GM19468 (cell line): ENCODE data around the gene LGR4.
"Not testable (repeated sequence)": the region's sequence is repeated elsewhere in the genome, so short reads cannot be mapped to it uniquely, and the experiment has no call there.

ENCODE experiments used
- ATAC-seq: cut with Tn5 transposase; IDR thresholded peaks from one replicate; pipeline ENCODE4 v1.9.1; 2021; ENCODE audit warnings: mild to moderate bottlenecking, moderate library complexity, moderate number of reproducible peaks; ENCODE audit not compliant: unreplicated experiment; ENCODE audit errors: extremely low read depth

LGR4 gene

DNA sequence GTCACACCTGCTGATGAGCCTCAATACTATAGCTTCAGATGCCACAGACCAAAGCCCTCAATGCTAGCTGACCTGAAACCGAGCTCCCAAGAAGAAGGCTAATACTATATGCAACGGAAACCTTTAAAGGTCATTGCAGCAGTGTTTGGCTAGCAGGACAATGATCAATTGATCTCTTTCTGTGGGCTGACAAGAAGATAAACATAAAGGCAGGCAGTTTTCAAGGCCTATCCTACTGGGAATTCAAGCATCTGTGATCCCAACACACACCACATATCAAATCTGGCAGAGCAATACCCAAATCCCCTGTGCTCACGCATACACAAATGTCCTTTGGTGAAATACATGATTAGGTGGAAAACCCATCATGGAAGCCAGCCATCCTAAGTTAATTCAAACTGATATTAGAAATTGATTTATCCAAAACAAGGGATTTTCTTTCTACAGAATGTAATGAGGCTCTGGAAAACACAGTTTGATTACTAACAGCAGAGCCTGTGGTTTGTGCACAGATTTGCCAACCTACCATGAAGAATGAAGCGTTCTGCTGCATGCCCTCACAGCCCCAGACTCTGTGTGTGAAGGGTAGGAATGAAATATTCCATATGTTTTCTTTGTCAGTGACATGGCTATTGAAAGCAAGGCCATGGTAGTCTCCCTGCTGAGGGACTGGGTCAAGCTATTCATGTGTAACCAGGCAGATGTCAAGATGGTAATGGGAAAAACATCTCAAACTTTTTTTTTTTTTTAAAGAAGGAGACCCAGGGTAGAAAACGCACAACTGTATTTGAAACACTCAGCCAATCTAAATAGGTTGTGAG is 12.2 kb downstream of the LGR4 start:
- no peak for ATAC-seq

DNA sequence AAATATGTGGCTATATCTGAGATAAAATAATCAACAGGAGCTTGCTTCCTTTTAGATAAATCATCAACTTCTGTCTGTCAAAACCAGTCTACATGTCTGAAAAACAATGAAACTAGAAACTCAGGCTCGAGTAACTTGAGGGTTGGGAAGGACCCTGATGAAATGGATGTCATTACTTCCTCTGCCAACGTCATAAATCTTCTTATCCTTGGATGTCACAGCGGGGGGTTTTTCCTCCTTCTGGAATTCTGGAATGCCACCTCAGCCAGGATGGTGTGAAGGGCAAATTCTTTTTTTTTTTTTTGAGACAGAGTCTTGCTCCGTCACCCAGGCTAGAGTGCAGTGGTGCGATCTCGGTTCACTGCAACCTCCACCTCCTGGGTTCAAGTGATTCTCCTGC is 13.4 kb downstream of the LGR4 start:
- no peak for ATAC-seq

DNA sequence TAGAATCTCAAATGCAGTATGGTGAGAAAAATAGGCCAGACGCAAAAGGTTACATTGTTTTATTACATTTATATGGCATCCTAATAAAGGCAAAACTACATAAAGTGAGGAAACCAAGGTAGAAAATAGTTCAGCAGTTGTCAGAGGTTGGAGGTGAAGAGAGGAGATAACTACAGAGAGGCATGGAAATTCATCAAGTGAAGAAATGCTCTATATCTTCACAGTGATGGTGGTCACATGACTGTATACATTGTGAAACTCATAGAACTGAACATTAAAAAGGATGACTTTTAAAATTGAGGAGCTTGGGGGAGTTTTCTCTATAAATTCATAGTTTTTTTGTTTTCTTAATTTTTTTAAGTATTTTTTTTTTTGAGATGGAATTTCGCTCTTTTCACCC is 14.4 kb downstream of the LGR4 start:
- ATAC-seq: no peak

DNA sequence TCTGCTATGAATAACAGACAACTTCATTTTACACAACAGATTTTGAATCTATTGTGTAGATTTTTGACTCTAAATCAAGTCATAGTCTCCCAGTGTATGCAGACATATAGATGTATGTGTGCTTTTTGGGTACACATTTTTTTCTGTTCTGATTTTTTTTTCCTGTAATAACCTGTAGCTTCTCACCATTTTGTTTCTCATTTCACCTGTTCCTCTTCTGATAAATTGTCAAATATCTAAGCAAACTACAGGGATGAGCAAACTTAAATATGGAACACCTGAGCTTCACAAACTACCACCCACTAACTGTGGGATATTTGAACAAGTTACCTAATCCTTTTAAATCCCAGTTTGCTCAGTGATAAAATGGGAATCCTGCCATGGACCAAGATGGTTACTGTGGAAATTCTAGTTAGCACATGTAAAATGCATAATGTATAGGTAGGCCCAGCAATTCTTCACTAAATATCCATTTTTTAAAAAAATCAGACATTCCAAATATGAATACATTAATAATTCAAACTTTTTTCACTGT is 15.7 kb downstream of the LGR4 start:
- no peak for ATAC-seq

DNA sequence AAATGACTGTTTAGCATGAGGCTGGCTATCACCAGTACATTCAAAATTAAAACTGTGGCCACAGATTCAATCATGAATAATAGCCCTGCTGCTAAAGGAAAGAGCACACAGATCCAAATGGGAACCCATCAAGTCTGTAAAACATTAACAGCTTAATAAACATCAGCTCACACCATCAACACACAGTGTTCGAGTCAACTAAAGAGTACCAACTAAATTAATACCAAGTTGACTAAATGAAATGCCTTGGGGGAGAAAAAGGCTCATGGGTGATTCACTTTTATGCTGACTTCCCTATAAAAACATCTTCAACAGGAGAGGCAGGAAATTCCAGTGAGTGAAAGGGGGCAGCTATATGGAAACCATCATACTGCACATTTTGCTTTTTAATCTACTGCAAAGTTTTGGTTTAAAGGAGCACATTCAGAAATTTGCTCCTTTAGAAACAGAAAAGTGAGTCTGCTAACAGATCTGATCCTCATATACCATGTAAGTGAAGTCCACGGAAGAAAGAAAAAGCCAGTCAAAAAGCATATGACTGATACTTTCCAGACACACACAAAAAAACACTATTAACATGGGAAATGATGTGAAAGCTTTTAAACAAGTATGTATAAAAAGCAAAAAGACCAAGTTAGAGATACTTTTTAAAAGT is 16.3 kb downstream of the LGR4 start:
- ATAC-seq: no peak

DNA sequence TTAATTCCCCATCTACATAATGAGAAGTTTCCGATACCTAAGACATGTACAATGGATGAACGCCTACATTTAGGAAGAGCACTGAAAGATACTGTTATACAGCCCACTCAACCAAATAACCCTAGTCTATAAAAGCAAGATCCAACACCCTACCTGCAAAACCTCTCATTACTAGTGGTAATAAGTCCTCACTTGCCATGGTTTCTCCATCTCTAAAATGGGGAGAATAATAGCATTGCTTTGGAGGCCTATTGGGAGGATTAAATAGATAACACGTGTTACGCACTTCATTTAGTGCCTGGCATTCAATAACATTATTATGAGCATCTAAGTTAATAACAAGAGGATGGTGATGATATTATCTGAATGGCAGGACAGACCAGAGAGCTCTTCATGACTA is 16.9 kb downstream of the LGR4 start:
- ATAC-seq: no peak

DNA sequence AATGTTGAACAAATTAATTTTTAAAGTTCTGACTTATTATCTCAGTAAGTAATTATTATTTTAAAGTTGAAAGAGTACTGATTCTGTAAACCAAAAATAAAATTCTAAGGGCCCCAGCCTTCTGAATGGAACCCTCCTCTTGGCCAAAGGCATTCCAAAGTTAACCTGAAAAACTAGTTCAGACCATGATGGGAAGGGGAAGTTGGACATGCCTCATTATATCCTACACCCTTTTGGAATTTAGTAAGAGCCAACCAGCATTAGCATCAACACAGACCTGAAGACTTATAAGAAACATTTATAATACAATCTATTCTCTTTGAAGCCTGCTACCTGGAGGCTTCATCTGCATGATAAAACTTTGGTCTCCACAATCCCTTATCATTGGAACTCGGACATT is 18.9 kb downstream of the LGR4 start:
- ATAC-seq: no peak

DNA sequence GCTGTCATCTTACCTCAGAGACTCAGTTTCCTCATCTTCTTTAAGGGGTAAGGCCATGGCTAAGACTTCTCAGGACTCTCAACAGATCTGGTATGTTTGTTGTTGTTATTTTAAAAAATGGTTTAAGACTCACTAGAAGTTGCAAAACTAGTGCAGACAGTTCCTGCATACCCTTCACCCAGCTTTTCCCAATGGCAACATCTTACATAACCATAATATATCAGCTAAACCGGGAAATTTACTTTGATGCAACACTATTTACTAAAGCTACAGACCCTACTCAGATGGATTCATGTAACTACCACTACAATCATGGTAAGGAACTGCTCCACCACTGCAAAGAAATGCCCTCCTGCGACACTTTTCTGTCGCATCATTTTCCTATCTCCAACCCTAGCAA is 20.4 kb downstream of the LGR4 start:
- no peak for ATAC-seq

DNA sequence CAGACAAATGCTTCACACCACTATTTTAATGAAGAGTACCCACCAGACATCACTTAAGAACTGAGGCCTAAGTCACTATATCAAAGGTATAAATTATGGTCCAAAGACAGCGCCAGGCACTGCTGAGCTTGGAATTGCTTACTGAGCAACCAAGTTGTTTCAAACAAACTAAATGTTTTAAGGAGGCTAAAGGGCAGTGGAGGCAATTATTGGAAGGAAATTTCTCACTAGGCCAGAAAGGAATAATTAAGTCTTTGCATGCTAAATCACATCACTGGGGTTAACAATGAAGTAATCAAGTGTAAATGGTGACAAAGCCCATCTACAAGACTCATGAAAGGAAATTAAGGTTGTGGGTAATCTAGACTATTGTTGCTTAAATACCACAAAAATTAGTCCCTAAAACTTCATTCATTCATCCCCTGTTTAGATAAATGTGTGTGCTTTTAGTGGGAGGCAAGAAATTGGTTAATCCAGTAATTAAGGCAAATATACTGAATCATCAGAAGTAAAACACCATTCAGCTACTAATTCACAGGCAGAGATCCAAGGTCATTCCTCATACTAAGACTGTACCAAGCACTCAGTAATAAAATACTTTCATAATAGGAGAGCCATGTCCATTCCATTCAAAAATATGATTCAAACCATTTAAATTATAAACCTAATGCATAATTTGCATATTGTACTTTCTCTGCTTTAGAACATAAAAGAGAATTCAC is 21.2 kb downstream of the LGR4 start:
- no peak for ATAC-seq

DNA sequence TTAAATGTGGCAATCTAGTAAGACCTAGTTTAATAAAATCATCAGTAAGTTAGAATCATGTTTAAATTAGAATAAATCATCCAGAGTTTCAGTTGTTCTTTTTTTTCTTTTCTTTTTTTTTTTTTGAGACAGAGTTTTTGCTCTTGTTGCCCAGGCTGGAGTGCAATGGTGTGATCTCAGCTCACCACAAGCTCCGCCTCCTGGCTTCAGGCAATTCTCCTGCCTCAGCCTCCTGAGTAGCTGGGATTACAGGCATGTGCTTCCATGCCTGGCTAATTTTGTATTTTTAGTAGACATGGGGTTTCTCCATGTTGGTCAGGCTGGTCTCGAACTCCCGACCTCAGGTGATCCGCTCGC is 24.4 kb downstream of the LGR4 start:
- ATAC-seq: not testable (repeated sequence)

DNA sequence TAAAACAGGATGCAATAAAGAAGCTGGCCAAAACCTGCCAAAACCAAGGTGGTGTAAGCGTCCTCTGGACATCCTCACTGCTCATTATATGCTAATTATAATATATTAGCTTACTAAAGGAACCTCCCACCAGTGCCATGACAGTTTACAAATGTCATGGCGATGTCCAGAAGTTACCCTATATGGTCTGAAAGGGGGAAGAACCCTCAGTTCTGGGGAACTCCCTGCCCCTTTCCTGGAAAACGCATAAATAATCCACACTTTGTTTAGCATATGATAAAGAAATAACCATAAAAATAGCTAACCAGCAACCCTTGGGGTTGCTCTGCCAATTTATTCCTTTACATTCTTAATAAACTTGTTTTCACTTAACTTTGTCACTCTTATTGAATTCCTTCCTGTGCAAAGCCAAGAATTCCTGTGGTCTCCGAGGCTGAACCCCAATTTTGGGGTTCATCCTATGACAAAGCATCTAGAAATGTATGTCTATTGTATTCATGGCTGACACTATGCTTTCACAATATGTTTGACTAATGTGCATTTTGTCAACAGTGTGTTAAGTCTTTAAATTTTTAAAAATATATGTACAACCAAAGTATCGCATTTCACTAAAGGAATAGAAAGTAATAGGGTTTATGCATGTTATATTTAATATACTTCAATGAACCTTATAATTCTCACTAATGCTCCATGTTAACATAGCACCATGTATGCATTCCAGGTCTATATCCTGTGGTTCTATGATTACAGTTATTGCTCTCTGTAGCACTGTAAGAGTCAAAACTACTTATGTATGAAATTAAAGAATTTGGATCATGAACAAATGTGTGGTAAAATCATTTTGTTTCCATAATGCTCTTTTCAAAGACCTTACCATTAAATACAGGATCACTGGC is 25.1 kb downstream of the LGR4 start:
- ATAC-seq: no peak

DNA sequence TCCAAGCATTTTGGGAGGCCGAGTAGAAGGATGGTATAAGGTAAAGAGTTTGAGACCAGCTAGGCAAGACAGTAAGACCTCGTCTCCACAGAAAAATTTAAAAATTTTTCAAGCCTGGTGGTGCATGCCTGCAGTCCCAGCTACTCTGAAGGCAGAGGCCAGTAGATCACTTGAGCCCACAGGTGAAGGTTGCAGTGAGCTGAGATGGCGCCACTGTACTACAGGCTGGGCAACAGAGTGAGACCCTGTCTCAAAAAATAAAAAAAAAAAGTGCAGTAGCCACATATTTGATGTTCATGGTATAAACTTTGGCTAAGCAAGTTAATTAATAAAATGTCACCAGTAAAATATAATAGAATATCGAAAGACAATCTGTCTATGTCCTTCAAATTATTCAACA is 27.0 kb downstream of the LGR4 start:
- no peak for ATAC-seq

DNA sequence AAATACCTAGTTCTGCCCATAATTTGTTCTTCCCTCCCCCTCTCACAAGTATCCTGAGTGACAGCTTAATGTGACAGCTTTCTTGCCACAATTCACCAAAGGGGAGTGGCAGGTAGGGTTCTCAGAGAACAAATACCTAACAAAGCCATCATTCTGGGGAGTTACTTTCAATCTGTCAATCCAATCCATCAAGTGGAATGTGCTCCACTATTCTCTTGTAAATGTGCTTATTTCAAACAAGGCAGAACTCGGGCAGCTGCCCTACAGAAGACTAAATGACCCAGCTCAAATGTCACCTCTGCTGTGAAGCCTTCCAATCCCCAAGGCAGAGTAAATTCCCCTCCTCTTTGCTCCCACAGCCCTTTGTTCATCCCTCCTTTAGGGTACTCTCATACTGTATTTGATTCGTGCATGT is 27.8 kb downstream of the LGR4 start:
- no peak for ATAC-seq

DNA sequence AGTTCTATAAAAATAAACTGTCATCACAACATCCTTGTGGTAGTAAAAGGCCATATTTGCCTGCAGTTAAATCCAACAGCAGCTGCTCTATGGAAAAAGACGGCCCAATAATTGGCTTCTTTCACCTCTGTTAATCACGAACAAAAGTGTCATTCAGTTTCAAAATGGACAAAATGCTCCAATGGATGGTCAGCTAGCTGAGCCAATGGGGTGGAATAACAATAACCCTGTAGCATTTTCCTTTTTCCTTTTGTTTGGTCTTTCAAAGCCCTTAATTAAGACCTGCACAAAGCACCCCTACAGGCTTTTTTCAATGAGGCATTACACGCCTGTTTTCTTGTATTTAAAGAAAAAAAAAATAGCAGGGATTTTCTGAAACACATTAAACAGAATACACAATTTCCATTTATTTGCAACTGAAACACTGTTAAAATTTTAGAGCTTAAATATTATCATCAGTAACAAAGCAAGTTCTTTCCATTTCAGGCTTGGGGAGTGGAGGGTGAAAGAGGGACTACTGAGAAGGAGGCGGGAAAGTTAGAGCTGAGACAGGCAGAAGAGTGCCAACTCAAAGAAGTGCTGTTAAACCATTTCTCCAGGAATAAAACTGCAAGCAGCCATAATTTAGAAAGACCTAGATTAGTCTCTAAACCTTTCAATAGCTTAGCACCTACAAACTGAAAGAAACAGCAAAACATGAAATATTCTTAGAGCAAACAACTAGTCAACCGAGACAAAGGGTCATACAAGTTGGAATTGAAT is 28.7 kb downstream of the LGR4 start:
- no peak for ATAC-seq

DNA sequence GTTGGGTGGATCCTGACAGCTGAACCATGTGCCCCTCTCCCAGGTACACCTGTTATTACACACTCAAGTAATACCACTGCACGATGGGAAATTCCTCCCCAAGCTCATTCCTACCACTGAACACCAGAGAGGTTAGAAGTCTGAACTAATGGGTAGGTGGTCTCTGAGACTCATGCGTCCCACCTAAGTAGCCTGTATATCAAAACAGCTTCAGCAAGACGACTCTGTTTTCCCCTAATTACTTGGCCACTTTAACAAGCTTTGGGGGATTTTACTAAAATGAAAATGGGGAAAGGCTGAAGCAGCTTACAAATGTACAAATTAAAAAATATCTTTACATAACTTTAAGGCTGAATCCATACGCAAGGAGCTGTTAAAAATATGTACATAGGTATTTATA is 29.4 kb downstream of the LGR4 start:
- no peak for ATAC-seq

DNA sequence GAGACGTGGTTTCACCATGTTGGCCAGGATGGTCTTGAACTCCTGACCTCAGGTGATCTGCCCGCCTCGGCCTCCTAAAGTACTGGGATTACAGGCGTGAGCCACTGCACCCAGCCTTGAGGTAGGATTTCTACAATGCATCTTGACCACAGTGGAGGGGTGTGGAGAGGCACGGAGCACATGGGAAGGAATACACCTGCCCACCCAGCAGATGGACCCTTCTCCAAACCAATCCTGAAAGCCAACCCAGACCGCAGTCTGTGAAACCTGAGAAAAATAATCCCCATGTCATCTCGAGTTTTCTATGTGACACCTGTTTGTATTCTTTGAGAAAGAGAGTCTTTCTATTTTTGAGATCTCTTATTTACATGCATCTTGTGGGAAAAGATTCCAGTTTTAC is 32.5 kb downstream of the LGR4 start:
- no peak for ATAC-seq

DNA sequence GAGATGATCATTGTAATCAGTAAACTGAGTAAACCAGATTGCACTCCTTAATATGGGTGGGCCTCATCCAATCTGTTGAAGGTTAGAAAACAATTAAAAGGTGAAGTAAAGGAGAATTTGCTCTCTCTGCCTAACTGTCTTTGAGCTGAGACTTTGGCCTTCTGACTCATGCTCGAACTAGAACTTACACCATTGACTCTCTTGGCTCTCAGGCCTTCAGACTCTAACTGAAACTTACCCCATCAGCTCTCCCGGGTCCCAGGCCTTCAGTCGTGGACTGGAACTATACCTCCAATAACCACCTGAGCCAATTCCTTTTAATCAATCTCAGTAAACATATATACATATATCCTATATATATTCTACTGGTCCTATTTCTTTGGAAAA is 34.0 kb downstream of the LGR4 start:
- no peak for ATAC-seq

DNA sequence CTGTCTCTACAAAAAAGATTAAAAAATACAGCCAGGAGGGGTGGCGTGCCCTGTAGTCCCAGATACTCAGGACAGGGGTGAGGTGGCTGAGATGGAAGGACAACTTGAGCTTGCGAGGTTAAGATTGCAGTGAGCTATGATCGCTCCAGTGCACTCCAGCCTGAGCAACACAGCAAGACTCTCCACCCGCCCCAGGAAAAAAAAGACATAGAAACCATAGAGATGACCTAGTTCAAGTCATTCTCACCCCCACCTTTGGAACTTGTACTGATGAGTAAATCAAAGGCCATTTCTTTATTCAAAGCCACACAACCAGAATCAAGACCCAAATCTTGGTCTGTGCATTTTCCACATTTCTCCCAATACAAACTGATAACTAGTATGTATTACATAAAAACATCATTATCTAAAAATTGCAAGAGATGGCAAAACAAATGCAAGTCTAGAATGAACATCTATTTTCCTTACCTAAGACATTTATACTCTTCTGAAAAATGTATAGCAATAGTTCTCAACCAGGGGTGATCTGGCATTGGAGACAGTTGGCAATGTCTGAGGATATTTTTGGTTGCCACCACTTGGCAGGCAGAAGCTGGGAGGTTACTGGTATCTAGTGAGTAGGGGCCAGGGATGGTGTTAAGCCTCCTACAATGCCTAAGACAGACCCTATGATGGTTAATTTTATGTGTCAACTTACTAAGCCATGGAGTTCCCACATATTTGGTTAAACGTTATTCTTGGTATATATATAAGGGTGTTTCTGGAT is 34.6 kb downstream of the LGR4 start:
- ATAC-seq: no peak

DNA sequence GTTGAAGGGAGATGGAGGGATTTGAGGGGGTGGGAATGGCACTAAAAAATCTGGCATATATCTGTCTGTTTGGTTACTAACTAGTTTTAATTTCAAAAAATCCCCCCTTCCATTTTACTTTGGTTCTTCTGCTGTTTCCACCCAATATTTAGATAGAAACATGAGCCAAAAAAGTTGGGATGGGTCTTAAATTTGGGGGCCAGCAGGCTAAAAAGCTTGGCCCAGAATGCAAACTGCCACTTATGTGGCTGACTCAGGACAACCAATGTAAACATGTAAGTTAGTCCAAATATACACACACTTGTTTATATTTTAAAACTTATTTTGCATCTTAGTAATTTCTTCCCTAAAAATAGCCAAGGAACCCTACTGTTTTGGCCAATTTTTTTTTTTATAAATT is 35.7 kb downstream of the LGR4 start:
- ATAC-seq: no peak
